DMS 273 treated with DMSO at 0.1 percent for 48 hours (cell line): ENCODE measurements around the gene CLCNKB.
A peak's percentile ranks its signal among the peaks of the same experiment; 100 is the strongest.

Experiments used
- DNase-seq: peaks from one replicate; lab custom pipeline; 2025; lab: John Stamatoyannopoulos, UW

Gene CLCNKB

DNA sequence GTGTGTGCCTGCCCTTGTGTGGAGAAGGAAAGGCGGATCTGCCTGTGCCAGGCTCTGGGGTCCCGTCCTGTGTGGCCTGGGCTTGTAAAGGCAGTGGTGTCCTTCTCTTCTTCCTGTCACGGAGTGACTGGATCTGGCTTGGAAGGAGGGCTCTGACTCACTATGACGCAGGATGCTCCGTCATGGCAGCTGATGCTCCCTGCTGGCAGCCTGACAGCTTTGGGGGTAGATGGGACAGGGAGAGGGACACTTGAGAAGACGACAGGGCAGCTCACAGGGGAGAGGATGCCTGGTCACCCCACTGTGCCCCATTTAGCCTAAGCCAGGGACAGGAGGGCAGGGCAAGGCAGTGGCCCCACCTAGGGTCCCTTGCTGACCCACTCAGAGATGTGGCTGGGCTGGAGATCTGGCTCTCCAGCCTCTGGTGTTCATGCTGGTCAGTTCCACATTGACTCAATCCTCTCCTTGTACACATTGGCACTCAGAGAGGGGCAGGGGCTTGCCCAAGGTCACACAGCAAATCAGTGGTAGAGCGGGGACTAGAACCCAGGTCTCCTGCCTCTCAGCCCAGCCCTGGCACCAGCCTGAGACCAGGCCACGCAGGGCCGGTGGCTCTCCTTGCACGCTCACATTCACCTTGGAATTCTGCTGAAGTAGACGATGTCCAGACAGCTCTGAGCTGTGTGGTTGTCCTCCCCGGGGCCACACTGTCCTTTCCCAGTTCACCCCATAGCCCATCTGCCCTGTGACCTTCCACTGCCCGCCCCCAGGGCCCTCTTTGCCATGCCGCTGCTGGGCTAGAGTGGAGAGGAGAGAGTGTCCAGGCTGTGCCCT is 32.7 kb downstream of the CLCNKB start:
- no peak for DNase-seq

GRCh38 chr1:16076865-16077238 is 33.3 kb downstream of the CLCNKB start:
- no peak for DNase-seq

GRCh38 chr1:16077406-16078245 is 34.0 kb downstream of the CLCNKB start:
- no peak for DNase-seq

DNA sequence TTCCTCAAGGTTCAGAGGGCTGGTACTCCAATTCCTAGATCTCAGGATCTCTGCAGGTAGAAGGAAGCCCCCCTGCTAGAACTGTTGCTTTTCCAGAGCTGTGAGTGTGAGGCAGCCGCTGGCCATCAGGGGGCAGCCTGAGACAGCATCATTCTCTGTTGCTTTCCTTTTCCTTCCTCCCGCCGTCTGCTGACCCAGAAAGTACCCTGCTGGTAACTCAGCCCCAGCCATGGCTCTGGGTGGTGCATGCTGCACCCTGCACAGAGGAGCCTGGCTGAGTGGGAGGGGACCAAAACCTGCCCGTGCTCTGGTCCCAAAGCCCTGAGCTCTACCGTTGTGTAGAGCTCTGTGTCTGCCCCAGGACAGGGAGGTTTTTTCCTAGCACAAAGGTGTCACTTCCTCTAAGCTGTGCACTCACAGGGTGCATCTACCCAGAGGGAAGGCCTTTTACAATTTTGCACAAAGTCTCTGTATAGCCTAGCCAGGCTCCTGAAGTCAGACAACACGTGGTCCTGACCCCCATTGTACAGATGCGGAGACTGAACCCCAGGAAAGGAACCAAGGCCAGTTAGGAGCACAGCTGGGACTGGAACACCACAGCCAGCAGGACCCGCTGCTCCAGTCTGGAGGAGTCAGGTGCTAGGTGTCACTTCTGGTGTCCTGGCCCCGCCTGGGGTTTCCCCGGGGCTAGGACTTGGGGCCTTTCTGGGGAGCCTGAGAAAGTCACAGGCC is 35.5 kb downstream of the CLCNKB start:
- DNase-seq: peak; percentile 41

GRCh38 chr1:16080422-16081150 is 37.0 kb downstream of the CLCNKB start:
- no peak for DNase-seq

- no peak for DNase-seq
These were observed 38.1 kb downstream of the CLCNKB start for GRCh38 chr1:16081636-16082035.

DNA sequence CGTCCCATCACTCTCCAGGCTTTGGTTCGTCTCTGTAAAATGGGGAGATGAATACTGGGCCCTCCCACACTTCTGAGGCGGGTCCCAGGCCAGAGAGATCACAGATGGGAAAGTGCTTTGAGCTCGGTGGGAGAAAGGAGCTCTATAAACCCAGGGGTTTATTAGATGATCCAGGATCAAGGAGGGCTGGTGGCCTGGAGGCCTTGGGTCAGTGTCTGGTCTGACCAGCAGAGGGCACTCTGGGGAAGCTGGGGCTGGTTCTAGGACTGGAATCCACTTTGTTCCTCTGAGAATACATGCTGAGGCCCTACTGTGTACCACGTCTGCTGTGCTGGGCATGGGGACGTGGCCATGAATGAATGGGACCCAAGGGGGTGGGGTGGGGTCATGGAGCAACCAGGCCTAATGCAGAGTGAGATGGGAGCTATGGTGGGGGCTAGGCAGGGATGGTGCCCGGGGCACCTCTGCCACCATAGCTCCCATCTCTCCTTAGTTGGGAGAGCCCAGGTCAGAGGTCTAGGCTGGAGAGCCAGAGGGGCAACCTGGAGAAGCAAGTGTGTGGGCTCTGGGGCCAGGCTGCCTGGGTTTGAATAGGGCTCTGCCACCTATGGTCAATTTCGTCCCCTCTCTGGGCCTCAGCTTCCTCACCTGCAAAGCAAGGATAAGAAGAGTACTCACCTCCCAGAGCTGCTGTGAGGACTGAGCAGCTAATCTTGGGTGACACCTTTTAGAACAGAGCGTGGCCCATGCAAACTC is 38.9 kb downstream of the CLCNKB start:
- DNase-seq: no peak

DNA sequence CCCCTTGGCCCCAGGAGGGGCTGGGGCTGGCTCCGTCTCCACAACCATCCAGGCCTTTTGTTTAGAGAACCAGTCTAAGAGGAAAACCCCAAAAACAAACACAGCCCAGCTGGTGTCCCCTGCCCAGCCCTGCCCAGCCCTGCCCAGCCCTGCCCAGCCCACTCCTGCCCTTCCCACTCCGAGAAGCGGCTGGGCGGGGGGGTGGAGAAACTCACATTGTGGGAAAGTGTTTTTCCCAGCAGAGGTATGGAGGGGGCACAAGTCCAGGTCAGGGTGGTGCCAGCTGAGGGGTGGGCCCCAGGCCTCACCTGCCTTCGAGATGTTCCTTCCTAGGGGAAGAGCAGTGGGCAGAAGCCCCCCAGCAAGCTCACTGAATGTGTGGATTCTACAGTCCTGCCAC is 39.9 kb downstream of the CLCNKB start:
- no peak for DNase-seq

- no peak for DNase-seq
These were observed 41.9 kb downstream of the CLCNKB start for GRCh38 chr1:16085522-16085921.

GRCh38 chr1:16087733-16088132 is 44.2 kb downstream of the CLCNKB start:
- no peak for DNase-seq

GRCh38 chr1:16088351-16088911 is 44.8 kb downstream of the CLCNKB start:
- DNase-seq: no peak

DNA sequence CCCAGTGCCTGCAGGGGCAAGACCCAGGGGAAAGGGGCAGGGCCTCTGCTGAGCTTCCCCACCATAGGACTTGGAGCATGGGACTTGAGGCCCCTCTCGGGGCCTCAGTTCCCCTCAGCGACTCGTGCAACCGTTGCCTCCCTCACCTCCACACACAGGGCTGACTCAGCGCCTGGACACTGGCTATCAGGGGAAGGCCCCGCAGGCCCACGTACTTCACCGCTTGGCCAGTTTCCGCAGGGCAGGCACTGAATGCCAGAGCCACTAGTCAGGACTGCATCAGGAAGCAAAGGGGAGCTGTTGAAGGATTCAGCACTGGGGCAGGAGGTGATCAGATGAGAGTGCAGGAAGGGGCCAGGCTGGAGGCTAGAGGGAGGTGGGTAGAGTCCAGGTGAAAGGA is 45.4 kb downstream of the CLCNKB start:
- DNase-seq: no peak

DNA sequence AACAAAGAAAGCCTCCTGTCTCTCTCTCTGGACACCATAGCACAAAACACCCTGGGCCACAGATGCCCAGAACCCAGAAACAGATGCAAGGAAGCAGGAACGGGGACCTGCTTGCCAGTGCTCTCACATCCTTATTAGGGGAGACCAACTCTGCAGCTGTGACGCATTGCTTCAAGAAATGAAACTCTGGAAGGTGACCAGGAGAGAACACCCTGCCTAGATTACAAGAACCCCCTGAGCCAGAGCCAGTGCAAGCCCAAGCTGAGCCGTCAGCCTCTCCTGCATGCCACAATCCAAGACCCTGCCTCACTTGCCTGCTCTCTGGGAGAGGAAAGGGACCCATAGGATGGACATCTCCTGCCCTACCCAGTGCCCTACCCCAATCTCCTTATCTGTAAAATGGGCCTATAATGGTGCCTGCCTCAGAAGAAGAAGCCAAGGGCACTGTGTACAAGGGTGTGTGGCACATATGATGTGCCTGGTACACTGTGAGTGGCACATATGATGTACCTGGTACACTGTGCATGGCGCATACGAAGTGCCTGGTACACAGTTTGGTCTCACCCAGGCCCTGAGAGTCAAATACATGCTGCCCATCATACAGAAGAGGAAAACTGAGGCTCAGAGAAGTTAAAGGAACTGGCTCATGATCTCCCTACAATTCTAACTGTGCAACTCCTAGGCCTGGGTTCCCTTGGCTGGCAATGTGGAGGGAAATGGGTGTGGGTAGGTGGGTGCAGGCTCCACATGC is 46.7 kb downstream of the CLCNKB start:
- no peak for DNase-seq

GRCh38 chr1:16091296-16091695 is 47.7 kb downstream of the CLCNKB start:
- no peak for DNase-seq

DNA sequence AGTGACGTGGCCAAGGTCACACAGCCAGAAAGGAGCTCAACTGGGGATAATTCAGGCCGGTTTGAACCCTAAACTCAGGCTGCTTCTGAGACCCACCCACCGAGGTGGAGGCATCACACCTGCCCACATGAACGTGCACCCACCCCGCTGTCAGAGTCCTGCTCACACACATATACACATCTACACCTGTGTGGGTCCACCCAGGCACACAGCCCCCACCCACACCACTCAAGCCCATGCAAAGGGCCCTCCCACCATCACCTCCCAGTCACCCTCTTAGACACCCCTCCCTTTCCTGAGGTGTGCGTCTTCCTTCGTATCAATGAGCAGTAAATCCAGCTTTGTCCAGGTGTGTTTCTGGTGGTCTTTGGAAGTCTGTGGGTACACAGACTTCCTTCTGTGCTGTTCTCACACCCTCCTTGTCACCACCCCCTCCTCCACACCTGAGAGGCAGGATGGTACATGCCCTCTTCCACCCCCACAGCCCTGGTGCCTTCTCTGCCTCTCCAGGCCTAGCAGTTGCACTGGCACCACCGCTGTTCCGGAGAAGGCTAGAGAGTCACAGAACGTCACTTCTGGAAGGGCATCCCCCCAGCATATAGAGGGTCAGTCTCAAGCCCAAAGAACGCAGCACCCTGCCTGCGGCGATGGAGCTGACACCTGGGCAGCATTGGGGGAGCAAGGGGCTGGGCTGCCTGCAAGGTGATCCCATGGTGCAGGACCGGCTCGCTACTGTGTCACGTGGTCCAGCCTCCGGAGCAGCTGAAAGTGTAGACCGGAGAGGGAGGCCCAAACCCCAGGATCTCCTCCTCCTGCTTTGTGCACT is 48.7 kb downstream of the CLCNKB start:
- DNase-seq: no peak

DNA sequence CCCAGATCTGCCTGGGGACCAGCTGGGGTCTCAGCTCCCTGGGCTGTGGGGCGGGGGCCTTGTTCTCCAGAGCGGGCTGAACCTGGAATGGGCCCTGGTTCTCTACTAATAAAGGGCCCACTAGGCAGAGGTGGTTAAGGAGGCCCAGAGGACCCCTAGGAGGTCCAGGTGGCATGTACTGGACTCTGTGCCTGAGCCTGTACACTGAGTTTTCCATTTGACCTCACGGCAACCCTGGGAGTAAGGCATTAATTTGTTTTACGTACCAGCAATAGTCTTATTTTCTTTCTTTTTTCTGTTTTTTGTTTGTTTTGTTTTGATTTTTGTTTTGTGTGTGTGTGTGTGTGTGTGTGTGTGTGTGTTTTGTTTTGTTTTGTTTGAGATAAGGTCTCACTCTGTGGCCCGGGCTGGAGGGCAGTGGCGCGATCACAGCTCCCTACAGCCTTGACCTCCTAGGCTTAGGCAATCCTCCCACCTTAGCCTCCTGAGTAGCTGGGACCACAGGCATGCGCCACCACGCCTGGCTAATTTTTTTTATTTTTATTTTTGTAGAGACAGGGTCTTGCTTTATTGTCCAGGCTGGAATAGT is 49.4 kb downstream of the CLCNKB start:
- DNase-seq: no peak

GRCh38 chr1:16093611-16094010 is 50.0 kb downstream of the CLCNKB start:
- DNase-seq: no peak

GRCh38 chr1:16094453-16095158 is 51.0 kb downstream of the CLCNKB start:
- DNase-seq: no peak
